Hindlimb muscle (tissue), 1 donor: ENCODE measurements around the gene ARHGAP26. TPM values are rescaled to one million over a fixed set of nuclear protein-coding genes. Genes with fewer than 3 reads are reported as not detected.
"Not testable (repeated sequence)": the region's sequence is repeated elsewhere in the genome, so short reads cannot be mapped to it uniquely, and the experiment has no call there.

Source experiments
- DNase-seq: peaks from one replicate; pipeline ENCODE4 v3.0.0-alpha.2; 2013
- polyA plus RNA-seq: library from polyadenylated mRNA; unstranded; fragments of 120-200 nt; gene quantifications from one replicate; pipeline ENCODE4 v1.2.1, GENCODE V29; 2013; ENCODE audit not compliant: insufficient read length

ARHGAP26 gene
- polyA plus RNA-seq, 1 donor, result 13.8 TPM

DNA sequence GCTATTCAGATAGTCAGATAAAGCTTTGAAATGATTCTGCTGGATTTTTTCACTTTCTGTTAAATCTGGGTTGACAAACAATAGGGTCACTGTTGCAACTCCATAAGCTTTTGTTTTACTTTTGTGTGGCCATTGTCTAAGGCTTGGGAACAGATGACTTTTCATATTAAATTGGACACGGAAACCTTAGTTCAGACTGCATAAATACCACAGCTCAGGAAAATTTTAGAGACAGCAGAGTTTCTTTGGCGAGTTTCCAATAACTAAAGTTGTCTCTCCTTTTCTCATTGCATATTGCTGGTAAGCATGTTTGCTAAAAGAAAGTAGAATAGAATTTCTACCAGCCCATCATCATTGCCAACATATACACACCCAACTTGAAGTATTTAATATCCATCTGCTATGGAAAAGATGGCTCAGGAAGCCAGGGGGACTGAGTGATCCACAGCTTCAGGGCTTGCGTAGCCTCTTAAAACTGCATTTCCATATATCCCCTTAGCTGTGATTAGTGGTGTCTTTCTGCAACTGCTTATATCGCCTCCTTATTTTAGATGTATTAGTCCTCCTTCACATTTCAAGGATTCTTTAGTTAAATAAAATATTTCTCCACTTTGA lies 168.2 kb downstream of the ARHGAP26 start:
- no peak for DNase-seq

DNA sequence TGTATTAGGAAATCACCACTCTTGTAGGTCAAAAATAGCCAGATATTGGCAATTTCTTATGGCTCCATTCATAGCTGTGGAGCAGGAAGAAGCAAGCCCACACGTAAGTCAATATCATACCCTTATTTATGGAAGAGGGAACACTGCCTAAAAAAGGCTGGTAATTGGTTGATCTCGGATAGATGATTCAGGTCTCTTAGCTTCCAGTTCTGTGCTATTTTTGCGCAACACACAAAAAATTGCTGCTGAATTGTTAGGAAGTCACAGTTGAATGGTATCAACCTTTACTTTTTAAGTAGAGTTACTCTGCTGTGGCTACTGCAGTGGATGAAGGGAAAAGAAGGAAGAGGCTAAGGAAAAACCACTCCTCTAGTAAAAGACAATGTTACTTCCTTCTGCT lies 168.8 kb downstream of the ARHGAP26 start:
- no peak for DNase-seq

DNA sequence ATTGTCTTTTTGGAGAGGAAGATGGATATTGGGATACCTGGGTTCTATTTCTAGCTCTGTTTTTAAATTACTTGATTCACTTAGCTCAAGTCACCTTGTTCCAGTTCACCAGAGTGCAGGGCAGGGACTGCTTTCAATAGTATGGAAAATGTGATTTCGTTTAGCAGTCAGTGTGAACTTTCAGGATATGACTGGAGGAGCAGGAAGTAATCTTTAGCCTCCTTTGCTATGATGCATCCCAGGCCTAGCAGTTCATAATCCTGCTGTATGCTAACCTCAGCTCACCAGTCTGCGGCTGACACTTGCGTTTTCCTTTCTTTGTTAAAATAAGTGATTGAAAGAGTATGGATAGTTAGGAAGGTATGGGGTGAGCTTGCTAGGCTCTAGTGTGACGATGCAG lies 169.7 kb downstream of the ARHGAP26 start:
- DNase-seq, result no peak

DNA sequence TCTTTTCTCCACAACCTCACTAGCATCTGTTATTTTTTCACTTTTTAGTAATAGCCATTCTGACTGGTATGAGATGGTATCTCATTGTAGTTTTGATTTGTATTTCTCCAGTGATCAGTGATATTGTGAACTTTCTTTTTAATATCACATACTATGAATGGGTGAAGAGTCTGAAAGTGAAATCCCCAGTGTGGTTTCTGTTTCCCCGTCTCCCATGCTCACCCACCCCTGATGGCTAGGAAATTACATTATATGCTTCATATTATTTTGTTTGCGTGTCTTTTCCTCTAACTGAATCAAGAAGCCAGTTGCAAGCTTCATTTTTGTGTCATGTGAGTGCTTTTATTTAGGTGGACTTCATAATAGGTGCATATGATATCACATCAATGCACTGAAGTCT lies 171.1 kb downstream of the ARHGAP26 start:
- no peak for DNase-seq

DNA sequence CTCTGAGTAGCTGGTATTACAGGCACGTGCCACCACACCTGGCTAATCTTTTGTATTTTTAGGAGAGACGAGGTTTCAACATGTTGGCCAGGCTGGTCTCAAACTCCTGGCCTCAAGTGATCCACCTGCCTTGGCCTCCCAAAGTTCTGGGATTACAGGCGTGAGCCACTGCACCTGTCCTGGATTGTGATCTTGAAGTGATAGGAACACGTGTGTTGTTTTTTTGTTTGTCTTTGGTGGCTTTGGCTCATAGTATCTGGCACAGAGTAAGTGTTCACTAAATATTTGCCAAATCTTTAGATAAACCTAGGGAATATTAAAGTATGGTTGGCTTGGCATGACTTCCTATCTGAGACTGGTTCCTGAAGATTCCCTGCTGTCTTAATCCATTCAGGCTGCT lies 172.7 kb downstream of the ARHGAP26 start:
- DNase-seq, result no peak

DNA sequence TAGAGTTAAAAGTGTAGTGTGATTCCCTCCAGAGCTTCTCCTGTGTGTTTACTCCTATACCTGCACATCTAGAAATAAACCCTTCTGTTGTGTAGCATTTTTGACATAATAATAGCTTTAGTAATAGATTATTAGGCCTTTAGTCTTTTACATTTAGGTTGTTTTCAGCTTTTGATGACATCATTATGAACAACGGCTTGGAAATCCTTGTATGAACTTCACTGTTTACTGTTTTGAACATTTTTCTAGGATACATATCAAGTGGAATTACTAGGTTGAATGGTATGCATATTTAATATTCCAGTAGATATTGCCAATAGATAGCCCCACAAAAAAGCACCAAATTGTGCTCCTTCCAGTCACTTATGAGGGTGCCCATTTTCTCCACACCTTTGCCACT lies 174.0 kb downstream of the ARHGAP26 start:
- DNase-seq, result no peak

DNA sequence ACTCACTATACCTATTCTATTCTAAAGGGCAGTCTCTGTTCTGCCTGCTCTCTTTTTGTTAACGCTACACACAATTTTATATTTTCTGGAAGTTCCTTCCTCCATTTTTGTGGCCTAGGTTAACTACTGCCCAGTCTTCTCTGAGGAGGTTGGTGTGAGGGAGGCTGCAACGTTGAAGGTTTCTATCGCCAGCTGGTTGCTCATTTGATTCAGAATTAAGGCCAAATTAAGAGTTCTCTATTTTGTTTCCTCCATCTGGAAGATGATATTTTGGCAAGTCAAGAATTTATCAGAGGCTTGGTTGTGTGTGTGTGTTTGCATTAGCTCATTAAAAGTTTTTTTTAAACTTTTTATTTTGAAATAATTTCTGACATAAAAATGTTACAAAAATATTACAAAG lies 175.1 kb downstream of the ARHGAP26 start:
- DNase-seq, result no peak

DNA sequence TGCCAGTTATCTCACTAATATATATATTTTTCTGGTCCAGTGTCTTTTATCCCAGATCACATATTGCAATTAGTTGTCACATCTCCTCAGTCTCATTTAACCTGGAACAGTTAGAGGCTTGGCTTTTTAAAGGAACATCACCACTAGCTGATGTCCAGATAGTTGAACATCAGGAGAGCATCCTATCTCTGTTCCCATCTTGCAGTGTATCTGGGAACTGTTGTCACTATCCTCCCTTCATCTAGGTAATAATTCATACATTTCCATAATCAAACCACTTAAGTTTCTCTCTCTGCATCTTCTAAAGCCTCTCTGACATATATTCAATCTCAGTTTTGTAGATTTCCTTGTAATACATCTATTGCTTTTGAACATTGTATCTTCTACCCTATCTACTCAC lies 175.7 kb downstream of the ARHGAP26 start:
- no peak for DNase-seq

DNA sequence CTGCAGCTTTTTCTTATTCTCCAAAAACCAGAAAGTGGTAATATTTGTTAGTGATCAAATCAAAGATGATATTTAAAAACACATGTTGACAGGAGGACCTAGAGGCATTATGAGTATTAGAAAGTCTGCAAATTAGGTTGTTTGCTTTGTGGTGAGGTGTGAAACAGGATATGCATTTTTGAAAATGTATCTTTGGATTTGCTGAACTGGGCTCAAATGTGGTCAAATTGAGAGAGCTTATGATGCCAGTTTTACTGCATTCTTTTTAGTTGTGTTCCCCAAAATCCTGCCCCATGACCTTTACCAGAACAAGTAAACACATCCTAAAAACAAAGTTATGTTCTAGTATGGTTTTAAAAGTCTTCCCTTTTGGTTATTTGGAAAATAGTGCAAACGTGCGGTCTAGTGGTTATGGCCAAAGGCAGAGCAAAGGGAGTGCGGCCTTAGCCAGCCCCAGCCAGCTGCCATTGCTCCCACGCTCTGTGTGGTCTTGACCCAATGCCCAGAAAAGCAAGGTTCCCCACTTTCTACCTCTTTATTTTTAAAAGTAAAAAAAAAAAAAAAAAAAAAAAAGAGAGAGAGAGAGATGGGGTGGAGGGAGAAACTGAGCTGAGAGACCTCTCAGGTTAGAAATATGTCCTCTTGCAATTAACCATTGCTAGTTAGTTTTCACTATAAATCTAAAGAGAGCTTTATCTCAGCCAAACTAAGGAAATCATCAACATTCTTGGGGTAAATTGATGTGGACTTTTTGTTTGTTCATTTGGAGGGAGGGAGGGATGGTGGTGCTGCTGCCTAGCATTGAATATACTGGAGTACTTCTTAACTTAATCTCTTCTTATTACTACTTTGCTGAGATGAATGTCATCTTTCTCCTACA lies 176.6 kb downstream of the ARHGAP26 start:
- no peak for DNase-seq

DNA sequence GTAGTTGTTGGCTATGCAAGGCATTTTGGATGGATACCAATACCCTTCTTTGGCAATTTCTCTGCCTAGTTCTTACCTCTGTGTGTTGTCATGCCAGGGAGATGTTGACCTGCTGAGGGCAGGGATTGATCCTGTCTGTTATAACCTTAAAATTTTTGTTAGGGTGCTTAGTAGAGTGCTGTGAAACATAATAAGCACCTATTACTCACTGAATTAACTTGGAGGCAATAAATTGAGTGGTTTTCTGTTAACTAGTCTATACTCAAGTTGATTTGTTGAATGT lies 177.2 kb downstream of the ARHGAP26 start:
- DNase-seq, result no peak

DNA sequence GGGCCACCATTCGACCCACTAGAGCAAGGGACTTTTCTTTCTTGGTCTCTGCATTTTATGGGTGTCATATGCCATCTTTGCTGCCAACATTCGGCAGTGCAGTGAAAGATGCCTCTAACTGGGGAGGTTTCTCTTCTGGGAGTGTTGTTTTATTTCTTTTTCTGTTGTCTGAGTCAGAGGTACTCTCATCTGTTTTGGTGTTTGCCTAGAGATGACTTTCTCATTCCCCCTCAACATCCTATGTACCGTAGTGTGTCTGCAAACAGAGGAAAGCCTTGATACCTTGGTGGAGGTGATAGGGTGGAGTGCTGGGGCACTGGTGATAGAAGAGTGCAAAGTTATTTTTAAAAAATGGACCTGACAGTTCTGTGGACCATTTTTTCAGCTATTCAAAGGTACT lies 182.1 kb downstream of the ARHGAP26 start:
- DNase-seq, result no peak

DNA sequence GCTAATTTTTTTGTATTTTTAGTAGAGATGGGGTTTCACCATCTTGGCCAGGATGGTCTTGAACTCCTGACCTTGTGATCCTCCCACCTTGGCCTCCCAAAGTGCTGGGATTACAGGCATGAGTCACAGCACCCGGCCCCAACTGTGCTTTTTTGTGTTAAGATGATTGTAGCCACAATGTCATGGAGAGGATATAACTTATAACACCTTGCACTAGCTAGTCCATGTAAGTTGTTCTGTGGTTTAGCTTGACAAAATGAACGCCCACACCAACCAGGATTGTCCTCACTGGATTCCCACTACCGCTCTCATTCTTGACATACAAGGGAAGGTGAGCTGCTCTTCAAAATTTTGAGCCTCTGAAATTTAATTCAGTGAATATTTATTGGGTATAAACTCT lies 182.7 kb downstream of the ARHGAP26 start:
- DNase-seq, result not testable (repeated sequence)

DNA sequence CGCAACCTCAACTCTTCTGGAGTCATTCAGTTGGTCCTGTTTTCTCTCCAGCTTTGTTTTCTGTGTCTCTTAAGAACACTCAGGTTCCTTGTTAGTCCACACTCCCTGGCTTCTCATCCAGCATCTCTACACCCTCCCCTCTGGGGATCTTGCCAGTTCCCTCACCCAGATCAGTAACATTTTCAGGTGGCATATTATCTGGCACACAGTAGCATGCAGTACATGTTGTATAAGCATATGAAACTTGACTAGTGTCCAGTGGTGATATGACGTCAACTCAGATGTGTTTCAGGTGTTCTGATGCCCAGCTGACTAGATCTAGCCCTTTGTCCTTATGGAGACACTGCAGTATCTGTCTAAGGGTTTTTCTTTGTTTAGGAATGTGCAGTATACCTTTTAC lies 184.3 kb downstream of the ARHGAP26 start:
- DNase-seq, result no peak

DNA sequence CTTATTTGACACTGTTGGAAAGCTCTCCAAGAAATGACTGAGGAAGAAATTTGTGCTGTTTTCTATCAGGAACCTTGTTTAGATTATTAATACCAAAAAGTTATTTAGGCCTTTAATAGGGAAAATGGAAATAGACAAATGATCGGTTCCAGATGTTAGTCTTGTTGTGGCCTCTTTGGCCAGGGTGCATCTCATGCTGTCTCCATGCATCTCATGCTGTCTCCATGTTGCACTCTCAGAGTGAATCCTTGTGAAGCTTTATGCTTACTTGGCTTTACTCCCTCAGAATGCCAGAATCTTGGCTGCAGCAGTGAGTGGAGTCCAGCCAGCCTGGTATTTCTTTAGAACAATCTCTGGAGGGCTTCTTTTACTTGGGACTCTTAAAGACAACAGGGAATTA lies 185.5 kb downstream of the ARHGAP26 start:
- DNase-seq, result no peak

DNA sequence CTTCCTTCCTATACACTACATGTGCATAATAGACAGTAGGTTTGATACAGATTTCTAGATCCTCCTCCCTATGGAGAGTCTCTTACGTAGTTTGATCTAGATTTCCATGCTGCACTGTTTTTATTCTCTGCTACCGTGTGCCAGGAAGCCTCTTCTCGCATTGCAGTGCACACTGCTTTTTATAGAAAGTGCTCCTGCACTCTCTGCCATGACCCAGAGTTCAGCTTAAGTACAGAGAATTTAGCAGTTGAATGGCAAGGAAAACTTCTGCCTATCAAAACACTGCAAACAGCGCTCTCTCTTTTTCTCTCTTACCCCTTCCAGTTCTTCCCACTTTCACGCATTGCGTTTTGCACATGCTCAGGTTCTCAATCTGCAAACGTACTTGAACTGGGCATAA lies 187.4 kb downstream of the ARHGAP26 start:
- DNase-seq, result no peak

DNA sequence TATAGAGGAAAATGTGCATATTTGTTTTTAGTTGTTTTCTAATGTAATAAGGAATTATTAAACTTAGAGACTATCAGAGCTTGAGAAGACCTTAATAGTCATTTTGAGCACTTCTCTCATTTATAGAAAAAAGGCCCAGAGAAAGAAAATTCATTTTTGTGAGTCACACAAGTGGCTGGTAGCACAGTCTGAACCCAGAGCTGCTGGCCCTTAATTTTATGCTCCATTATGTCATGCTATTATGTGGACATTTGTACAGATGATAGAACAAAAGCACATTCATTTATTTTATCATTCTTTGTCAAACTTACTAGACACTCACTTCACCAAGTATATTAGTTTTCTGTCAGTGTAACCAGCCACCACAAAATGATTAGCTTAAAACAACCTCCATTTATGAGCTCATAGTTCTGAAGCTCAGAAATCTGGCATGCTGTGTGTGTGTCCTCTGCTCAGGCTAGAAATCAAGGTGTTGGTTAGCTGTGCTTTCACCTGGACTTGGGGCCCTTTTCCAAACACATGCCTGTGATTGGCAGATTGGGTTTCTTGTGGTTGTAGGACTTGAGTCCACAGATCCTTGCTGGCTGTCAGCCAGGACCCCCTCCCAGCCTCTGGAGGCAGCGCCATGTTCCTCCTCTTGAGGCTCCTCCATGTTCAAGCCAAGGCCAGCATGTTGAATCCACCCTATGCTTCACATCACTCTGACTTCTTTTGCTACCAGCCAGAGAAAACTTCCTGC lies 188.9 kb downstream of the ARHGAP26 start:
- DNase-seq, result no peak

DNA sequence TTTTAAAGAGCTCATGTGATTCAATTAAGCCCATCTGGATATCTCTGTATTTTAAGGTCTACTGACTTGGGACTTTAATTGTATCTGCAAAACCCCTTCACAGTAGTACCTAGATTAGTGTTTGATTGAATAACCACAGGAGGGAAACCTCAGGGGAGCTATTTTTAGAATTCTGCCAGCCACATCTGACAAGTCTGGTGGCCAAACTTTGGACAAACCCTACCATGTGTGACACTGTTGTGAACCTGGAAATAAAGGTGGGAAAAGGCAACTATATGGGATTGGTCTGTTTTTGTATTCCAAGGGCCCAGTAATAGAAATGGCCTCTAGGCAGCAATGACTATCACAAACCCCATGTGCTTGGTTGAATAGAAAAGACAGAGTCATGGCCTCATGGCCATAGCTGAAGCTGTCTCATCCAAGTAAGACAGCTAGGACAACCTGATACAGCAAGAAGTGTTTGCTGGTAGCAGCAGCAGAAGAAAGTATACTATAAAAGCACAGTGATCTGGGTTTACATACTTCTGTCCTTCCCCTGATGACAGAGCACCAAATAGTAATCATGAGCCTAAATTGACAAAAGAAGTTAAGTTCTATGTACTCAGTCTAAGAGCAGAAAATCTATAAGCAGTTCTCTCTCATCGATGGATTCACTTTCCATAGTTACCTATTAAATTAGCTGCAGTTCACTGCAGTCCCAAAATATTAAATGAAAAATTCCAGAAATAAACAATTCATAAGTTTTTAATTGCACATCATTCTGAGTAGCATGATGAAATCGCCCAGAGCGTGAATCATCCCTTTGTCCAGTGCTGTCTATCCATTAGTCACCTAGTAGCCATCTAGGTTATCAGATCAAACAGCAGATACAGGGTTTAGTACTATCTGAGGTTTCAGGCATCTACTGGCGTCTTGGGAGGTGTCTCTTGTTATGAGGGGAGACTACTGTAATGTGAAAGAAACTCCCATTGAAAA lies 189.8 kb downstream of the ARHGAP26 start:
- no peak for DNase-seq

DNA sequence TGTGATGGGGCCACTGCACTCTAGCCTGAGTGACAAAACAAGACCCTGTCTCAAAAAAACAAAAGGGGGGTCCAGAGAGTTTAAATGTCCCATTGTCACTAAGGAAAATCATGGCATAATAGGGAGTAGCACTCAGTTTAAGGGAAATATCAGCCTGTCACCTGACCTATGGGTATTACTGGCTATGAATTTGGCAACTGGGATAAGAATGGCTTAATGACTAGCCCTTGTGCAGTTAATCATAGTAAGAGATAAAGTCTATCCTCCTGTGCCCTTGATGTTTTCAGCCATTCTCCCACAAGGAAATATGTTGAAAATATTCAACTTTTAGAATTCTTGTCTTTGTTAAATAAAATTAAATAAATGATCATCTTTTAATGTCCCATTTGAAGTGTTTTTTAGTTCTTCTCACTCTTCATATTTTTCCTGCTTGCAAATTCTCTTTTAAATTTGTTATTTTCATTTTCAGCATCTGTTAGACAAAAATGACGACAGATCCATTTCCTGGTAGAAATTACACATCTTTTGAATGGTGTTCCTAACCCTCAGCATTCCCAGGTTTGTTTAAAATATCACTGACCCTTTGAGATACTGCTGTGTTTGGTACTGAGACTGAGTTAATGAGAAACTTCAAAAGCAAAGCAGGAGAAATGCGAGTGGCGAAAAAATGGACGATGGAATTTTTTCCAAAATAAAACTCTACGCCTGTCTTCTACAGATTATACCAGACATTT lies 191.4 kb downstream of the ARHGAP26 start:
- no peak for DNase-seq

DNA sequence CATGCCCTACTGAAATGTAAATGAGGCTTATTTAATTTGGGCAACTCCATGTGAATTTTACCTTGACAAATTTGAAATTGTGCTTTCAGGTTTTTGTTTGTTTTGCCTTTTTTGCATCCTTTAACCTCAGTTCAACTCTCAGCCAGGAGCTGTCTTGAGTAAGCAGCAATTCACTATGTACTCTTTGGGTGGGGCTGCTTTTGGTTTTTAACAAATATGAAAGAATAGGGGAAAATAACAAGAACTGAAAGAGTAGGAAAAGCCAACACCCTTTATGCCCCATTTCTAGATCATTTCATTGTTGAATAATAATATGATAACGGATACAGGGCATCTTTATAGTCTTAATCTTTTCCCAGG lies 192.0 kb downstream of the ARHGAP26 start:
- DNase-seq, result no peak

DNA sequence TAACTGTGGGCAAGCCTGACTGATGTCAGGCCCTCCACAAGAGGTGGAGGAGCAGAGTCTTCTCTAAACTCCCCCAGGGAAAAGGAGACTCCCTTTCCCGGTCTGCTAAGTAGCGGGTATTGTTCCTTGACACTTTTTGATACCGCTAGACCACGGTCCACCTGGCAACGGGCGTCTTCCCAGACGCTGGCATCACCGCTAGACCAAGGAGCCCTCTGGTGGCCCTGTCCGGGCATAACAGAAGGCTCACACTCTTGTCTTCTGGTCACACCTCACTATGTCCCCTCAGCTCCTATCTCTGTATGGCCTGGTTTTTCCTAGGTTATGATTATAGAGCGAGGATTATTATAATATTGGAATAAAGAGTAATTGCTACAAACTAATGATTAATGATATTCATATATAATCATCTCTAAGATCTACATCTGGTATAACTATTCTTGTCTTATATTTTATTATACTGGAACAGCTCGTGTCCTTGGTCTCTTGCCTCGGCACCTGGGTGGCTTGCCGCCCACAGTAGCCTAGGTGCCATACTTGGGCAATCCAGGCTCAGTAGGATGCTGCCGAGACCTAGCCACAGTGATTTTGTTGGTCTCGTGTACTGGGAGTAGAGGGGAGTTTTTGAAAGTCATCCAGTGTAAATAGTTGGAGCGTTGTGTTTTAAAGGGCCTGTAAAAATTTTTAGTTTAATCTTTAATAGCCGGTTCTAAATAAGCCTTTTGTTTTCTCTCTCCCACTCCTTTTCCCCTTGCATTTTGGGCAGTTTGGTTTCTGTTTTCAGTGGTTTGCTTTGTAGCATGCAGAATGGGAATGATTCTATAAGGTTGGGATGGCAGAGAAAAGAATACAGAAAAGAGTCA lies 195.3 kb downstream of the ARHGAP26 start:
- DNase-seq, result not testable (repeated sequence)

DNA sequence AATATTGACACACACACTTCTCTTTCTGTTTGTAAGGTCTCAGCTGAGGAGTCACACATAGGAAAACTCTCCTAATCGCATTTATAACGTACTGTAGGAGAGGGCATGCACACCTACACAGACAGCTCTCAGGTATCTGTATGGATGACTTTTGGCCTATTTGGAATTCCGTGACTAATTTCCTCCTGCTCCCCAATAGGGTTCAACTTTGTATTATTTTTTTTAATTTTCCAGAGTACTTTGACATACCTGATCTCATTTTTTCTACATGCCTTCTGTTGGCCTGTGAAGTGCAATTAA lies 195.9 kb downstream of the ARHGAP26 start:
- DNase-seq, result no peak
